GM12878 (cell line): ENCODE data around the gene TTLL11. TPM values are rescaled to one million over a fixed set of nuclear protein-coding genes. Genes with fewer than 3 reads are reported as not detected.

Experiments used
- ATAC-seq: fragments of 200-7000 bp; cut with Tn5 transposase; 3 replicates; pipeline ENCODE4 v1.9.1; 2020; ENCODE audit warnings: mild to moderate bottlenecking, moderate library complexity
- BruUV-seq: library from RNA; stranded (reverse); fragments of 400-500 nt; replicated peaks from 2 replicates; lab custom pipeline; 2021; lab: Mats Ljungman, UMichigan
- CTCF ChIA-PET: fragments of 300-600 bp; sonication (Branson Sonifier 250); formaldehyde crosslinking; extraction: SDS; loops from one replicate; lab custom pipeline; 2021; ENCODE audit warnings: inconsistent platforms; lab: Yijun Ruan, JAX
- POLR2A ChIA-PET: fragments of 350-600 bp; formaldehyde crosslinking; extraction: SDS; loops from one replicate; lab custom pipeline; 2021; ENCODE audit warnings: inconsistent platforms; lab: Charles Lee
- RAD21 ChIA-PET: fragments of 300-600 bp; sonication (Branson Sonifier 250); formaldehyde crosslinking; loops from one replicate; lab custom pipeline; 2023; ENCODE audit warnings: antibody characterized with exemption; ENCODE audit not compliant: unreplicated experiment; lab: Charles Lee
- SMC1A ChIA-PET: fragments of 300-600 bp; sonication (Branson Sonifier 250); formaldehyde crosslinking; loops from one replicate; lab custom pipeline; 2023; ENCODE audit not compliant: unreplicated experiment, uncharacterized antibody; lab: Charles Lee
- DNase-seq: peaks from one replicate; pipeline ENCODE4 v3.0.0-alpha.2; 2011; ENCODE audit warnings: low read depth, low spot score
- FAIRE-seq: peaks from 3 replicates; lab custom pipeline; 2011; peaks lifted over from hg19 to GRCh38; lab: Jason Lieb, UNC
- H2AFZ ChIP-seq: 2 replicates; pipeline ENCODE4 v1.6.0; 2011; ENCODE audit warnings: low read depth, low read length, control low read depth; ENCODE audit not compliant: control insufficient read depth
- H3K27ac ChIP-seq: 2 replicates; pipeline ENCODE4 v1.5.1; 2011; ENCODE audit warnings: control low read depth; ENCODE audit not compliant: control insufficient read depth, insufficient read depth
- H3K27me3 ChIP-seq, 2 experiments: replicated peaks in 1 of 2; 2 replicates each; pipeline versions ENCODE4 v1.6.0 to v1.6.1; 2011; ENCODE audit warnings: low read length in 1 of 2; ENCODE audit not compliant: control insufficient read depth in 2 of 2, insufficient read depth in 2 of 2
- H3K36me3 ChIP-seq, 2 experiments: 2 replicates each; pipeline ENCODE4 v1.5.1; 2011; ENCODE audit warnings: low read length in 1 of 2; ENCODE audit not compliant: control insufficient read depth in 2 of 2, insufficient read depth in 2 of 2
- H3K4me1 ChIP-seq: 2 replicates; pipeline ENCODE4 v1.6.1; 2011; ENCODE audit warnings: mild to moderate bottlenecking, low read length, moderate library complexity, mixed read lengths; ENCODE audit not compliant: control insufficient read depth, insufficient read depth
- H3K4me2 ChIP-seq: 2 replicates; pipeline ENCODE4 v1.6.0; 2011; ENCODE audit warnings: control low read depth; ENCODE audit not compliant: control insufficient read depth, insufficient read depth
- H3K4me3 ChIP-seq: fragments of 200-600 bp; sonication (generic); 2 replicates; pipeline ENCODE4 v1.5.1; 2016
- H3K79me2 ChIP-seq: 2 replicates; pipeline ENCODE4 v1.6.0; 2011; ENCODE audit warnings: low read length; ENCODE audit not compliant: control insufficient read depth, insufficient read depth
- H3K9ac ChIP-seq: 2 replicates; pipeline ENCODE4 v1.8.0; 2011; ENCODE audit warnings: low read length, control low read depth, mixed read lengths; ENCODE audit not compliant: control insufficient read depth, insufficient read depth
- H3K9me3 ChIP-seq: replicated peaks from 3 replicates; pipeline ENCODE4 v1.5.1; 2011; ENCODE audit warnings: mild to moderate bottlenecking, low read length; ENCODE audit not compliant: control insufficient read depth, insufficient read depth
- H4K20me1 ChIP-seq: 2 replicates; pipeline ENCODE4 v1.6.0; 2011; ENCODE audit not compliant: control insufficient read depth, insufficient read depth
- BHLHE40 ChIP-seq, 2 experiments: fragments of 450-650 bp in 1 of 2; IDR thresholded peaks; 2 replicates each; pipeline ENCODE4 v1.6.1; 2011 to 2017; ENCODE audit warnings: low read depth in 2 of 2, borderline replicate concordance in 1 of 2, improper control_type of control experiment in 1 of 2, low read length in 1 of 2, mild to moderate bottlenecking in 1 of 2
- BMI1 ChIP-seq: fragments of 450-650 bp; IDR thresholded peaks from 2 replicates; pipeline ENCODE4 v1.6.1; 2016; ENCODE audit warnings: mild to moderate bottlenecking, moderate library complexity, borderline replicate concordance
- E2F8 ChIP-seq: fragments of 450-650 bp; IDR thresholded peaks from 2 replicates; pipeline ENCODE4 v1.6.1; 2018; ENCODE audit warnings: mild to moderate bottlenecking, low read depth, moderate library complexity; ENCODE audit not compliant: partially characterized antibody
- JUND ChIP-seq: IDR thresholded peaks from 2 replicates; pipeline ENCODE4 v1.6.1; 2012; ENCODE audit warnings: low read depth, mild to moderate bottlenecking, low read length, improper control_type of control experiment, moderate library complexity
- RUNX3 ChIP-seq: IDR thresholded peaks from 2 replicates; pipeline ENCODE4 v1.6.1; 2012; ENCODE audit warnings: low read length, inconsistent platforms
- TCF7 ChIP-seq: IDR thresholded peaks from 2 replicates; pipeline ENCODE4 v1.6.1; 2014; ENCODE audit warnings: antibody characterized with exemption, borderline replicate concordance
- WGBS: methylation state at CpG from one replicate; pipeline ENCODE4 v1.1.6; 2016; ENCODE audit warnings: low lambda C conversion rate; ENCODE audit not compliant: insufficient replicate concordance, insufficient coverage; ENCODE audit errors: missing lambda C conversion rate; 5-methylcytosine and 5-hydroxymethylcytosine counted together
- in situ Hi-C: fragments of 300-500 bp; cut with MboI; formaldehyde crosslinking; loops from 9 replicates; pipeline ENCODE4 v1.14.3; 2018; ENCODE audit warnings: mixed read lengths
- intact Hi-C: fragments of 100-400 bp; cut with micrococcal nuclease; formaldehyde crosslinking; loops from one replicate; pipeline ENCODE4 v1.14.2; 2022; ENCODE audit not compliant: unreplicated experiment
- polyA plus RNA-seq, 11 experiments: library from polyadenylated mRNA; depleted of rRNA in 4 of 11; unstranded in 6 of 11; stranded (reverse) in 5 of 11; fragments of >200 nt; fragmentation: Nextera tagmentation in 4 of 11; fragmentation: Illumina TruSeq in 1 of 11; extraction: Ambion mirVana in 4 of 11; extraction: Trizol in 1 of 11; gene quantifications; 1 replicate in 1 of 11; 2 replicates in 10 of 11; pipeline versions ENCODE4 v1.2.1 to v1.2.3, GENCODE V29; 2011 to 2016; ENCODE audit warnings: inconsistent platforms in 2 of 11, missing spikeins in 2 of 11, low read depth in 1 of 11
- total RNA-seq, 4 experiments: library from RNA; depleted of rRNA in 3 of 4; stranded (reverse); fragments of >200 nt in 3 of 4; fragmentation: Illumina TruSeq in 1 of 4; extraction: Trizol in 1 of 4; gene quantifications; 2 replicates each; pipeline versions ENCODE4 v1.2.1 to v1.2.3, GENCODE V29; 2013 to 2021

The TTLL11 gene
- total and polyA plus RNA-seq, 10 of the 15 experiments (the other 5 are each of a cell fraction or from before 2014, with no cell fraction given): 1.2 to 3.7 (median 2.9) TPM

GRCh38 chr9:122078557-122078956, 14.6 kb downstream of the TTLL11 start:
- Histone ChIP-seq H3K4me2 (no peak overlapping the region), H4K20me1 (no peaks in the 10 kb centered on the region), H3K79me2 (no peaks in the 10 kb centered on the region), H3K4me3 (no peak overlapping the region), H3K4me1 (no peaks in the 10 kb centered on the region), H3K36me3 (no peaks in the 10 kb centered on the region), H2AFZ (no peak overlapping the region), H3K9ac (no peak overlapping the region), H3K27ac (no peak overlapping the region), H3K27me3 (no peaks in the 10 kb centered on the region), H3K9me3 (peaks cover 1% of the 10 kb centered on the region; the same call in 2 of the 3 replicates)
- FAIRE-seq (no peak), DNase-seq (no peak), ATAC-seq (no peak)
- CTCF ChIA-PET: interaction anchor here (0.6 to 1.8 kb wide), 4 partner anchors 10 to 55 kb away, joined by 3 to 13 read pairs (median 4); no protein-coding TSS in a partner anchor
- BruUV-seq: no TSS peak
- in situ Hi-C loops (no loop called here), intact Hi-C loops (no loop called here)
- POLR2A ChIA-PET: no interaction called here
- SMC1A ChIA-PET: interaction anchor here (0.6 kb wide), 1 partner anchor 102 kb away, joined by 3 read pairs; no protein-coding TSS in a partner anchor
- 100% methylated on average over 1 of the region's 1 CpG for WGBS
- no peak for TF ChIP-seq E2F8
- no peak for TF ChIP-seq TCF7
- RAD21 ChIA-PET: interaction anchor here (0.6 kb wide), 1 partner anchor 736 kb away, joined by 3 read pairs; no protein-coding TSS in a partner anchor

- H3K9me3 ChIP-seq: peaks cover 1% of the 10 kb centered on the region; the same call in 2 of the 3 replicates
- TF ChIP-seq BMI1 (no peak), JUND (no peak), RUNX3 (no peak), BHLHE40 (IDR thresholded peaks at IDR 0.05; ENCODE audit: borderline replicate concordance in 1 of 2, low read depth in 2 of 2, low read length in 1 of 2) (no peak)
- RAD21 ChIA-PET: no interaction called here
- no peaks in the 10 kb centered on the region for H3K4me1 ChIP-seq
- H4K20me1 ChIP-seq: no peaks in the 10 kb centered on the region
- H3K36me3 ChIP-seq: no peaks in the 10 kb centered on the region
- H3K9ac ChIP-seq: no peak overlapping the region
- WGBS: 93% methylated on average over 3 of the region's 3 CpGs
- in situ Hi-C loops (no loop called here), intact Hi-C loops (no loop called here)
- ATAC-seq: no peak
- SMC1A ChIA-PET: no interaction called here
- DNase-seq: no peak
- FAIRE-seq: no peak
- H3K27ac ChIP-seq: no peak overlapping the region
- POLR2A ChIA-PET: no interaction called here
- H3K27me3 ChIP-seq: no peaks in the 10 kb centered on the region
- no peak overlapping the region for H3K4me2 ChIP-seq
- no peaks in the 10 kb centered on the region for H3K79me2 ChIP-seq
- CTCF ChIA-PET: no interaction called here
- no peak overlapping the region for H3K4me3 ChIP-seq
- no TSS peak for BruUV-seq
- no peak overlapping the region for H2AFZ ChIP-seq
Measured at GRCh38 chr9:122076773-122077172, 16.3 kb downstream of the TTLL11 start.
